Measurements from ENCODE around the gene TXNIP. TPM values are rescaled to one million over a fixed set of nuclear protein-coding genes. Genes with fewer than 3 reads are reported as not detected.

The TXNIP gene
- total and polyA plus RNA-seq, 12 donors, result 202 to 2,069 (median 743) TPM

DNA sequence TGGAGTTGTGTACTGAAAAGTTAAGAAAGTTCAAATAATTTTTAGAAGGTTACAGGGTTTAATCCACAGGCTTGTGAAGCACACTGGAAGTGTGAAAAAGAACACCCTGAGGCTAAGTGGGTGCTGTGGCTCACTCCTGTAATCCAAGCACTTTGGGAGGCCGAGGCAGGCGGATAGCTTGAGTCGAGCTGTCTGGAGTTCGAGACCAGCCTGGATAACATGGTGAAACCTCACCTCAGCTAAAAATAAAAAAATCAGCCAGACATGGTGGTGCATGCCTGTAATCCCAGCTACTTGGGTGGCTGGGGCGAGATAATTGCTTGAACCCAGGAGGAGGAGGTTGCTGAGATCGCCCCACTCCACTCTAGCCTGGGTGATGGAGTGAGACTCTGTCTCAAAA is 9.8 kb downstream of the TXNIP start:
- Histone ChIP-seq H3K27me3 (no peaks in the 10 kb centered on the region), H3K4me1 (replicated peaks in 1 of 2) (peaks cover 29 to 63% of the 10 kb centered on the region in 2 donors), H3K27ac (peak overlapping the region; percentile 60 to 96 (median 76)), H3K4me3 (no peak overlapping the region), H3K36me3 (replicated peaks in 1 of 2) (no peaks in the 10 kb centered on the region), H3K9me3 (replicated peaks in 1 of 3) (no peaks in the 10 kb centered on the region)
- 89 to 98% (median 94%) methylated on average over 6 of the region's 6 CpGs for WGBS, 4 donors
- intact Hi-C loops (cut with DNase I), result no loop called here
- DNase-seq, result peak in 3 of 7 donors; percentile 12 to 51 (median 13)
- TF ChIP-seq POLR2A (IDR thresholded peaks at IDR 0.05), result no peak
- TF ChIP-seq, protein P1, sequence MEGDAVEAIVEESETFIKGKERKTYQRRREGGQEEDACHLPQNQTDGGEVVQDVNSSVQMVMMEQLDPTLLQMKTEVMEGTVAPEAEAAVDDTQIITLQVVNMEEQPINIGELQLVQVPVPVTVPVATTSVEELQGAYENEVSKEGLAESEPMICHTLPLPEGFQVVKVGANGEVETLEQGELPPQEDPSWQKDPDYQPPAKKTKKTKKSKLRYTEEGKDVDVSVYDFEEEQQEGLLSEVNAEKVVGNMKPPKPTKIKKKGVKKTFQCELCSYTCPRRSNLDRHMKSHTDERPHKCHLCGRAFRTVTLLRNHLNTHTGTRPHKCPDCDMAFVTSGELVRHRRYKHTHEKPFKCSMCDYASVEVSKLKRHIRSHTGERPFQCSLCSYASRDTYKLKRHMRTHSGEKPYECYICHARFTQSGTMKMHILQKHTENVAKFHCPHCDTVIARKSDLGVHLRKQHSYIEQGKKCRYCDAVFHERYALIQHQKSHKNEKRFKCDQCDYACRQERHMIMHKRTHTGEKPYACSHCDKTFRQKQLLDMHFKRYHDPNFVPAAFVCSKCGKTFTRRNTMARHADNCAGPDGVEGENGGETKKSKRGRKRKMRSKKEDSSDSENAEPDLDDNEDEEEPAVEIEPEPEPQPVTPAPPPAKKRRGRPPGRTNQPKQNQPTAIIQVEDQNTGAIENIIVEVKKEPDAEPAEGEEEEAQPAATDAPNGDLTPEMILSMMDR (IDR thresholded peaks at IDR 0.05), result no peak

DNA sequence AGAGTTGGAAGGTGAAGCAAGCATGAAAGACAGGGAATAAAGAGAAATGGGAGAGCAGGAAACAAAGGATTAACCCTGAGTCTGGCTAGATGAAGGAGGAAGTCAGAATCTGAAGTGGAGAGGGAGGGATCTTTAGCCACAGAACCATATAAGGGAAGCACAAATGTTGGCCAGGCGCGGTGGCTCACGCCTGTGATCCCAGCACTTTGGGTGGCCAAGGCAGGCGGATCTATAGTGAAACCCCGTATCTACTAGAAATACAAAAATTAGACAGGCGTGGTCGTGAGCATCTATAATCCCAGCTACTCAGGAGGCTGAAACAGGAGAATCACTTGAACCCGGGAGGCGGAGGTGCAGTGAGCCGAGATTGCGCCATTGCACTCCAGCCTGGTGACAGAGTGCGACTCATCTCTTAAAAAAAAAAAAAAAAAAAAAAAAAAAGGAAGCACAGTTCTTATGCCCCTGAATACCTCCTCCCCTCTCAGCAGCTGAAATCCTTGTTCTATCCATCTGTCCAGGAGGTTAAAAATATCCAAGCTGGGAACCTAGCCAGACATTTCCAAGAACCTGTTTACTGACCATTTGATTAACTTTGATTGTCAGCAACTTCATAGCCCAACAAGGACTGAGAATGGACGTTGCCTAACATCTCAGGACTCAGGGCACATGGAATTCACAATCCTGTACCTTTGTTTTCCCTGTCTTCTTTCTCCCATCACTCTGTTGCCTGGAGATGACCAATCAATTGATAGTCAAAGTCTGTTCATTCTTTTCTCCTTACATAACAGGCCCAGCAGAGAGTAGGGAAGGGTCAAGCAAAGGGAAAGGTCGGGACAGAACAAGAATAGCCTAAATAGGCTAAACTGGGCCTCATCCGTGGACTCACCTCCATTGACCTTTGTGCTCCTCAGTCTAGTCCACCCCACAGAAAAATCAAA is 10.6 kb downstream of the TXNIP start:
- 35 to 41% (median 37%) methylated on average over 14 to 15 of the region's 15 CpGs for WGBS, 4 donors
- Histone ChIP-seq H3K27me3 (no peaks in the 10 kb centered on the region), H3K36me3 (replicated peaks in 1 of 2) (no peaks in the 10 kb centered on the region), H3K4me1 (replicated peaks in 1 of 2) (peaks cover 36 to 70% of the 10 kb centered on the region in 2 donors), H3K4me3 (peak overlapping the region in 1 of 4 donors; percentile 22), H3K9me3 (replicated peaks in 1 of 3) (no peaks in the 10 kb centered on the region), H3K27ac (peak overlapping the region; percentile 60 to 96 (median 76))
- TF ChIP-seq POLR2A (IDR thresholded peaks at IDR 0.05), result no peak
- TF ChIP-seq, protein P1 (IDR thresholded peaks at IDR 0.05), result no peak
- intact Hi-C loops (cut with DNase I), result no loop called here
- peak; percentile 53 to 87 (median 79) for DNase-seq

DNA sequence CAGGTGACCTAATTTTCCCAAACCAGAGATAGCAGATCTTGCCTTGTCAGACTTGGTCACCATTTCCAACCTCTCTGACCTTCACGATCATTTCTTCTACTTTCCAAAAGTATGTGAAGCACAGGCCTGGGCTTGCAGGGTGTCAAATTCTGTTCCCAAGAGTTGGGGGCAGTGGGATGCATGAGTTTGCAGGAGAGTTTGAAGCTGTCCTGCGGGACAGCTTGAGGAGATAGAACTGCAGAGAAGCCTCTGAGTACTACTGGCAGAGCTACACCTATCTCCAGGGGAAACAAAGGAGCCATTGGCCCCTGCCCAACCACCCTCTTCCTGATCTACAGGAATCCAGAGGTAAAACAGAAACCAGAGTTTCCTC is 11.3 kb downstream of the TXNIP start:
- 46 to 66% (median 60%) methylated on average over 2 of the region's 2 CpGs for WGBS, 4 donors
- TF ChIP-seq POLR2A (IDR thresholded peaks at IDR 0.05), result no peak
- TF ChIP-seq, protein P1 (IDR thresholded peaks at IDR 0.05), result no peak
- intact Hi-C loops (cut with DNase I), result no loop called here
- Histone ChIP-seq H3K27me3 (no peaks in the 10 kb centered on the region), H3K4me3 (peak overlapping the region in 1 of 4 donors; percentile 22), H3K27ac (peak overlapping the region; percentile 29 to 96 (median 76)), H3K4me1 (replicated peaks in 1 of 2) (peaks cover 42 to 77% of the 10 kb centered on the region in 2 donors), H3K9me3 (replicated peaks in 1 of 3) (no peaks in the 10 kb centered on the region), H3K36me3 (replicated peaks in 1 of 2) (no peaks in the 10 kb centered on the region)
- DNase-seq, result peak in 3 of 7 donors; percentile 27 to 52 (median 51)

DNA sequence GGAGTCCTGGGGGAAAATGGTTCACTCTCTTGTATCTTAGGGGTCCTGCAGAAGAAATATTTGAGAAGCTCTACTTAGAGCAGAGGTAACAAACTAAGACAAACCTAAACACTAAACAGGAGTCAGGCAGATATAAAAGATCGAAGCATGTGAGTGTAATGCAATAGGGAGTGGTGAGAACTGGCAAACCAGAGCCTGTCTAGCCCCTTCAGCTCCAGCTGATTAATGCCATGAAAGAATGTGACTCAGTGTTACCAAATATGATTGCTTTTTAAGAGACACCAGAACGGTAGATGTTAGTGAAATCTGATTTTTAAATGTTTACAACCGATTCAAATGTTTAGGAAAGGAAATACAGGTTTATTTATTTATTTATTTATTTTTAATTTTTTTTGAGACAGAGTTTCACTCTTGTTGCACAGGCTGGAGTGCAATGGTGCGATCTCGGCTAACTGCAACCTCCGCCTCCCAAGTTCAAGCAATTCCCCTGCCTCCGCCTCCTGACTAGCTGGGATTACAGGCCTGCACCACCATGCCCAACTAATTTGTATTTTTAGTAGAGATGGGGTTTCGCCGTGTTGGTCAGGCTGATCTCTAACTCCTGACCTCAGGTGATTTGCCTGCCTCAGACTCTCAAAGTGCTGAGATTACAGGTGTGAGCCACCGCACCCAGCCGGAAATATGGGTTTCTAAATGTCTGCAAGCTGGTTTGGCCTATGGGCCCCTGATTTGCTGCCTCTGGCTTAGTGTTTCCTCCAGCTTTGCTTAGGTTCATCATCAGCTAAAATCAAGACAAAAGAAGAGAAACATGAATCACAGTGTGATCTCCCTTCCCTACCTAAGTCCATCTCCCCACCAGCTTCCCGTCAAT is 12.2 kb downstream of the TXNIP start:
- 89 to 95% (median 90%) methylated on average over 12 of the region's 12 CpGs for WGBS, 4 donors
- no peak overlapping the region for H3K4me3 ChIP-seq
- intact Hi-C loops (cut with DNase I), result no loop called here
- TF ChIP-seq, protein P1 (IDR thresholded peaks at IDR 0.05), result no peak
- no peak for TF ChIP-seq POLR2A (IDR thresholded peaks at IDR 0.05)
- no peaks in the 10 kb centered on the region for H3K36me3 ChIP-seq (replicated peaks in 1 of 2)
- DNase-seq, result peak in 2 of 7 donors; percentile 14 to 51
- H3K27ac ChIP-seq, result peak overlapping the region in 3 of 5 donors; percentile 76 to 96 (median 95)
- H3K4me1 ChIP-seq (replicated peaks in 1 of 2), result peaks cover 48 to 84% of the 10 kb centered on the region in 2 donors
- H3K9me3 ChIP-seq (replicated peaks in 1 of 3), result no peaks in the 10 kb centered on the region
- no peaks in the 10 kb centered on the region for H3K27me3 ChIP-seq
